ENCODE results near the gene PPP1R1C. TPM values are rescaled to one million over a fixed set of nuclear protein-coding genes. Genes with fewer than 3 reads are reported as not detected.

Gene PPP1R1C
- total RNA-seq, 1 donor, result 1.4 TPM

- H3K4me3 ChIP-seq (ENCODE audit: low read depth, low read length), result no peak overlapping the region
- no peak for DNase-seq (ENCODE audit: low read depth)
- TF ChIP-seq CTCF (IDR thresholded peaks at IDR 0.05; ENCODE audit: insufficient read depth, low read length), result no peak
These were observed 12.6 kb downstream of the PPP1R1C start for GRCh38 chr2:181998041-181998835.

GRCh38 chr2:181998891-181999654 lies 13.4 kb downstream of the PPP1R1C start:
- DNase-seq (ENCODE audit: low read depth), result no peak
- TF ChIP-seq CTCF (IDR thresholded peaks at IDR 0.05; ENCODE audit: insufficient read depth, low read length), result no peak
- H3K4me3 ChIP-seq (ENCODE audit: low read depth, low read length), result no peak overlapping the region

GRCh38 chr2:181999911-182000310 lies 14.3 kb downstream of the PPP1R1C start:
- no peak for TF ChIP-seq CTCF (IDR thresholded peaks at IDR 0.05; ENCODE audit: insufficient read depth, low read length)
- H3K4me3 ChIP-seq (ENCODE audit: low read depth, low read length), result no peak overlapping the region
- DNase-seq (ENCODE audit: low read depth), result no peak

- no peak overlapping the region for H3K4me3 ChIP-seq (ENCODE audit: low read depth, low read length)
- no peak for DNase-seq (ENCODE audit: low read depth)
- no peak for TF ChIP-seq CTCF (IDR thresholded peaks at IDR 0.05; ENCODE audit: insufficient read depth, low read length)
These were observed 19.4 kb downstream of the PPP1R1C start for GRCh38 chr2:182004945-182005520.

- no peak overlapping the region for H3K4me3 ChIP-seq (ENCODE audit: low read depth, low read length)
- no peak for DNase-seq (ENCODE audit: low read depth)
- no peak for TF ChIP-seq CTCF (IDR thresholded peaks at IDR 0.05; ENCODE audit: insufficient read depth, low read length)
These were observed 21.1 kb downstream of the PPP1R1C start for GRCh38 chr2:182006595-182007341.

- no peak overlapping the region for H3K4me3 ChIP-seq (ENCODE audit: low read depth, low read length)
- DNase-seq (ENCODE audit: low read depth), result no peak
- TF ChIP-seq CTCF (IDR thresholded peaks at IDR 0.05; ENCODE audit: insufficient read depth, low read length), result no peak
These were observed 28.6 kb downstream of the PPP1R1C start for GRCh38 chr2:182014284-182014683.

All from fibroblast of the aortic adventitia (primary cell).